Ovary (tissue), 9 donors: Measurements from ENCODE around the gene ATP13A4. TPM values are rescaled to one million over a fixed set of nuclear protein-coding genes. Genes with fewer than 3 reads are reported as not detected.

Experiments used
- DNase-seq, 5 donors: peaks; one replicate each; pipeline ENCODE4 v3.0.0-alpha.2; 2019 to 2020
- H3K27ac ChIP-seq, 2 donors: fragments of 200-600 bp; one replicate each; pipeline versions ENCODE4 v1.5.1 to v1.8.0; 2019 to 2022
- H3K27me3 ChIP-seq: fragments of 200-600 bp; one replicate; pipeline ENCODE4 v1.8.0; 2022
- H3K36me3 ChIP-seq: fragments of 200-600 bp; sonication (generic); one replicate; pipeline ENCODE4 v1.5.1; 2019
- H3K4me1 ChIP-seq: one replicate; pipeline ENCODE4 v1.8.1; 2013; ENCODE audit warnings: mild to moderate bottlenecking, moderate library complexity; ENCODE audit not compliant: insufficient read depth
- H3K4me3 ChIP-seq: fragments of 200-600 bp; sonication (generic); one replicate; pipeline ENCODE4 v1.5.1; 2017
- H3K9me3 ChIP-seq, 2 donors: fragments of 200-600 bp in 1 of 2; sonication (generic) in 1 of 2; one replicate each; pipeline versions ENCODE4 v1.5.1 to v1.8.1; 2013 to 2019; ENCODE audit warnings: mild to moderate bottlenecking in 1 of 2, moderate library complexity in 1 of 2
- EP300 ChIP-seq: sonication (generic); formaldehyde crosslinking; IDR thresholded peaks from one replicate; pipeline ENCODE4 v1.6.1; 2017; ENCODE audit warnings: antibody characterized with exemption
- POLR2A ChIP-seq: fragments of 450-650 bp; IDR thresholded peaks from one replicate; pipeline ENCODE4 v1.6.1; 2017; ENCODE audit warnings: antibody characterized with exemption, mild to moderate bottlenecking, moderate library complexity
- WGBS, 3 donors: extraction: QIAGEN DNeasy Blood & Tissue Kit in 1 of 3; methylation state at CpG; one replicate each; pipeline versions ENCODE4 v1.1.5 to v1.1.7; 2013 to 2017; 5-methylcytosine and 5-hydroxymethylcytosine counted together
- intact Hi-C, 4 donors: fragments of 100-400 bp; cut with DNase I; formaldehyde crosslinking; loops; one replicate each; pipeline versions ENCODE4 v1.11.0 to v1.15.1; 2022 to 2023
- polyA plus RNA-seq, 2 donors: library from polyadenylated mRNA; stranded (reverse); fragments of 200-250 nt in 1 of 2; fragments of 350-450 nt in 1 of 2; fragmentation: Illumina TruSeq in 1 of 2; extraction: RNeasy Lipid Tissue Mini Kit (QIAGEN cat#74804) in 1 of 2; gene quantifications; one replicate each; pipeline ENCODE4 v1.2.3, GENCODE V29; 2013 to 2014
- total RNA-seq, 7 donors: library from RNA; depleted of rRNA in 2 of 7; stranded (reverse); fragments of >200 nt in 2 of 7; fragmentation: NEBNext Ultra II Directional in 3 of 7; extraction: Animal tissue kit (Norgen Biotek cat#: 25700) in 3 of 7; gene quantifications; one replicate each; pipeline versions ENCODE4 v1.1.0 to v1.2.4, GENCODE V29; 2016 to 2023
- TF ChIP-seq, protein P1 (sequence below), 3 donors: fragments of 450-650 bp in 2 of 3; fragments of 200-600 bp in 1 of 3; IDR thresholded peaks; one replicate each; pipeline versions ENCODE4 v1.5.1 to v1.8.0; 2016 to 2022; ENCODE audit warnings: antibody characterized with exemption in 3 of 3, mild to moderate bottlenecking in 1 of 3
- donor health status: DM: no; HTN: no; CAD: no; lungs with moderate emphysema.
- donor health status: DM: no; HTN: no; CAD: no.
- donor health status: Bipolar disorder and iron deficiency.
- donor health status: DM: yes; HTN: yes; CAD: no.
- donor health status: DM: no; HTN: no; CAD: no.
- donor health status: DM: yes; HTN: yes; CAD: no.

Gene ATP13A4
- total and polyA plus RNA-seq, 9 donors: 0.27 to 17.5 (median 0.51) TPM

GRCh38 chr3:193396451-193397244 is 158.0 kb downstream of the ATP13A4 start:
- 73 to 75% (median 75%) methylated on average over 7 of the region's 7 CpGs for WGBS, 3 donors
- H3K36me3 ChIP-seq: no peaks in the 10 kb centered on the region
- DNase-seq: no peak
- H3K4me1 ChIP-seq: no peaks in the 10 kb centered on the region
- H3K9me3 ChIP-seq: no peaks in the 10 kb centered on the region
- H3K4me3 ChIP-seq: no peak overlapping the region
- intact Hi-C loops: no loop called here
- no peaks in the 10 kb centered on the region for H3K27me3 ChIP-seq
- TF ChIP-seq POLR2A: no peak
- no peak for TF ChIP-seq EP300
- no peak overlapping the region for H3K27ac ChIP-seq

DNA sequence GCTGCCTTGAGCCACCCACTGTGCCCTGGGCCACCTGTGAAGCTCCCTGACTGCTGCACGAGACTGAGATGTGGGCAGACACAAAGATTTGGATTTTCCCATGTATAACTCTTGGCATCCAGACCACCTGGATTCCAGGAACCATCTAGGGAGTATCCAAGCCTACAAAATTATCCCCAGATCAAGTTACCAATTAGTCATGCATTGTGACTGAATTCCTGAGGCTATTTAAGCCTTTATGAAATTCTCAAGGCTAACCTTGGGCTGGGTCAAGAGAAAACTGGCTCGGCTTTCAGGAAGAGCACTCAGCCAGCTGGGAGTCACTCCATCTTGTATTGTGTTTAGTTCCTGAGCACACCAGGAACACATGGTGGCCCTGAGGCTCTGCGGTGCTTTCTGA is 162.8 kb downstream of the ATP13A4 start:
- Histone ChIP-seq H3K27ac (no peak overlapping the region), H3K27me3 (no peaks in the 10 kb centered on the region), H3K4me1 (no peaks in the 10 kb centered on the region), H3K4me3 (no peak overlapping the region), H3K36me3 (no peaks in the 10 kb centered on the region), H3K9me3 (no peaks in the 10 kb centered on the region)
- no peak for DNase-seq
- intact Hi-C loops: no loop called here
- TF ChIP-seq EP300 (no peak), POLR2A (no peak)
- TF ChIP-seq, protein P1, sequence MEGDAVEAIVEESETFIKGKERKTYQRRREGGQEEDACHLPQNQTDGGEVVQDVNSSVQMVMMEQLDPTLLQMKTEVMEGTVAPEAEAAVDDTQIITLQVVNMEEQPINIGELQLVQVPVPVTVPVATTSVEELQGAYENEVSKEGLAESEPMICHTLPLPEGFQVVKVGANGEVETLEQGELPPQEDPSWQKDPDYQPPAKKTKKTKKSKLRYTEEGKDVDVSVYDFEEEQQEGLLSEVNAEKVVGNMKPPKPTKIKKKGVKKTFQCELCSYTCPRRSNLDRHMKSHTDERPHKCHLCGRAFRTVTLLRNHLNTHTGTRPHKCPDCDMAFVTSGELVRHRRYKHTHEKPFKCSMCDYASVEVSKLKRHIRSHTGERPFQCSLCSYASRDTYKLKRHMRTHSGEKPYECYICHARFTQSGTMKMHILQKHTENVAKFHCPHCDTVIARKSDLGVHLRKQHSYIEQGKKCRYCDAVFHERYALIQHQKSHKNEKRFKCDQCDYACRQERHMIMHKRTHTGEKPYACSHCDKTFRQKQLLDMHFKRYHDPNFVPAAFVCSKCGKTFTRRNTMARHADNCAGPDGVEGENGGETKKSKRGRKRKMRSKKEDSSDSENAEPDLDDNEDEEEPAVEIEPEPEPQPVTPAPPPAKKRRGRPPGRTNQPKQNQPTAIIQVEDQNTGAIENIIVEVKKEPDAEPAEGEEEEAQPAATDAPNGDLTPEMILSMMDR (IDR thresholded peaks at IDR 0.05): no peak
- WGBS, 3 donors: 23 to 30% (median 28%) methylated on average over 3 of the region's 3 CpGs

- no peak overlapping the region for H3K4me3 ChIP-seq
- no peak overlapping the region for H3K27ac ChIP-seq
- H3K36me3 ChIP-seq: no peaks in the 10 kb centered on the region
- no peak for DNase-seq
- H3K27me3 ChIP-seq: no peaks in the 10 kb centered on the region
- intact Hi-C loops: no loop called here
- H3K4me1 ChIP-seq: no peaks in the 10 kb centered on the region
- TF ChIP-seq, protein P1 (IDR thresholded peaks at IDR 0.05): no peak
- TF ChIP-seq POLR2A (no peak), EP300 (no peak)
- H3K9me3 ChIP-seq: no peaks in the 10 kb centered on the region
- 76 to 80% (median 79%) methylated on average over 2 of the region's 2 CpGs for WGBS, 3 donors
Measured at GRCh38 chr3:193389335-193389734, 165.4 kb downstream of the ATP13A4 start.

GRCh38 chr3:193388361-193388760 is 166.3 kb downstream of the ATP13A4 start:
- TF ChIP-seq EP300 (no peak), POLR2A (no peak)
- TF ChIP-seq, protein P1 (IDR thresholded peaks at IDR 0.05): no peak
- 79 to 90% (median 82%) methylated on average over 6 of the region's 6 CpGs for WGBS, 3 donors
- DNase-seq: no peak
- H3K9me3 ChIP-seq: no peaks in the 10 kb centered on the region
- H3K4me1 ChIP-seq: no peaks in the 10 kb centered on the region
- intact Hi-C loops: no loop called here
- H3K27me3 ChIP-seq: no peaks in the 10 kb centered on the region
- H3K36me3 ChIP-seq: no peaks in the 10 kb centered on the region
- no peak overlapping the region for H3K27ac ChIP-seq
- no peak overlapping the region for H3K4me3 ChIP-seq

DNA sequence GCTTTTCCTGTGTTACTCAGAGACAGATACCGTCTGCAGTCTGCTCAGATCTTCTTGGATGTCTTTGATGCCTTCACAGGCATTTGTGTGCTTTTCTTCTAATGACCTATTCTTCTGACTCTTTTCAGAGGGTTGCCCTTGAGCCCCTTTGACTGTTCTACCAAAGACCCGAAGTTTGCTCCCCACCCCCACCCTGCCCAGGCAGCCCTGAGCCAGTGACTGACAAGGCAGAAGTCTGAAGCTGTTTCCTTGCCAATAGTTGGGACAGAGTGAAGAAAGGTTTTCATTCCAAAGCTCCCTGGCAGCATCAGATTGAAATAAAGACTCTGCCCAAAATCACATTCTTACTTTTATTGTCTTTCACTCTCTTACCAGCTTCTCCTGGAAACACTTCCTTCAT is 167.1 kb downstream of the ATP13A4 start:
- no peak overlapping the region for H3K27ac ChIP-seq
- WGBS, 3 donors: 55 to 72% (median 62%) methylated on average over 2 of the region's 2 CpGs
- no peaks in the 10 kb centered on the region for H3K36me3 ChIP-seq
- no peak overlapping the region for H3K4me3 ChIP-seq
- H3K27me3 ChIP-seq: no peaks in the 10 kb centered on the region
- H3K9me3 ChIP-seq: no peaks in the 10 kb centered on the region
- no peaks in the 10 kb centered on the region for H3K4me1 ChIP-seq
- no peak for DNase-seq
- TF ChIP-seq POLR2A (no peak), EP300 (no peak)
- TF ChIP-seq, protein P1 (IDR thresholded peaks at IDR 0.05): no peak
- intact Hi-C loops: no loop called here
